ENCODE measurements around the gene TMEM184B. TPM values are rescaled to one million over a fixed set of nuclear protein-coding genes. Genes with fewer than 3 reads are reported as not detected.

TMEM184B gene
- total RNA-seq, 3 donors from 2014 or later (not counting 1 experiment from before 2014, with no cell fraction given): 58.1 to 72.5 (median 68.6) TPM

- Histone ChIP-seq H3K27ac (ENCODE audit: low read length) (peak overlapping the region; percentile 24), H3K9me3 (ENCODE audit: control insufficient read depth, insufficient read depth, low read length) (no peaks in the 10 kb centered on the region), H3K27me3 (ENCODE audit: control insufficient read depth, insufficient read depth, low read length) (no peaks in the 10 kb centered on the region), H3K4me3 (ENCODE audit: low read length) (no peak overlapping the region), H3K36me3 (ENCODE audit: control insufficient read depth, insufficient read depth, low read length) (peaks cover 2% of the 10 kb centered on the region), H3K4me1 (ENCODE audit: control insufficient read depth, insufficient read depth, low read length) (peaks cover 53% of the 10 kb centered on the region)
- H3K27me3 Mint-ChIP-seq (ENCODE audit: low read depth in 2 of 2): no peaks in the 10 kb centered on the region
- WGBS (ENCODE audit: insufficient coverage): 62% methylated on average over 5 of the region's 11 CpGs
- no peaks in the 10 kb centered on the region for H3K36me3 Mint-ChIP-seq
- no peaks in the 10 kb centered on the region for H3K9me3 Mint-ChIP-seq
- ATAC-seq (no peak), DNase-seq (peak in 1 of 2 donors; percentile 57)
- H3K4me3 Mint-ChIP-seq: peak overlapping the region; percentile 57
- H3K4me1 Mint-ChIP-seq: peaks cover 55 to 82% of the 10 kb centered on the region in 2 donors
- intact Hi-C loops (cut with micrococcal nuclease): loop anchor here (10.0 kb wide), 1 partner anchor 109 kb away; the partner anchor contains the start of gene MAFF
- no peak for TF ChIP-seq CTCF (IDR thresholded peaks at IDR 0.05)
- H3K27ac Mint-ChIP-seq: peak overlapping the region; percentile 88 to 95
Measured at GRCh38 chr22:38313384-38313955, 40.7 kb upstream of the TMEM184B start.

- peaks cover 2% of the 10 kb centered on the region for H3K36me3 ChIP-seq (ENCODE audit: control insufficient read depth, insufficient read depth, low read length)
- H3K4me1 Mint-ChIP-seq: peaks cover 55 to 77% of the 10 kb centered on the region in 2 donors
- peak overlapping the region; percentile 47 to 60 for H3K27ac Mint-ChIP-seq
- intact Hi-C loops (cut with micrococcal nuclease): loop anchor here (10.0 kb wide), 1 partner anchor 108 kb away; the partner anchor contains the start of gene MAFF
- H3K4me3 ChIP-seq (ENCODE audit: low read length): no peak overlapping the region
- no peaks in the 10 kb centered on the region for H3K36me3 Mint-ChIP-seq
- DNase-seq (peak in 1 of 2 donors; percentile 13), ATAC-seq (no peak)
- no peaks in the 10 kb centered on the region for H3K9me3 Mint-ChIP-seq
- no peaks in the 10 kb centered on the region for H3K27me3 Mint-ChIP-seq (ENCODE audit: low read depth in 2 of 2)
- H3K4me1 ChIP-seq (ENCODE audit: control insufficient read depth, insufficient read depth, low read length): peaks cover 42% of the 10 kb centered on the region
- WGBS (ENCODE audit: insufficient coverage): 97% methylated on average over 7 of the region's 7 CpGs
- no peak overlapping the region for H3K27ac ChIP-seq (ENCODE audit: low read length)
- no peak for TF ChIP-seq CTCF (IDR thresholded peaks at IDR 0.05)
- no peaks in the 10 kb centered on the region for H3K9me3 ChIP-seq (ENCODE audit: control insufficient read depth, insufficient read depth, low read length)
- no peaks in the 10 kb centered on the region for H3K27me3 ChIP-seq (ENCODE audit: control insufficient read depth, insufficient read depth, low read length)
- H3K4me3 Mint-ChIP-seq: no peak overlapping the region
Measured at GRCh38 chr22:38312261-38312800, 39.5 kb upstream of the TMEM184B start.

GRCh38 chr22:38311323-38311620, 38.5 kb upstream of the TMEM184B start:
- no peaks in the 10 kb centered on the region for H3K9me3 Mint-ChIP-seq
- H3K27ac ChIP-seq (ENCODE audit: low read length): no peak overlapping the region
- DNase-seq (no peak), ATAC-seq (no peak)
- peaks cover 2% of the 10 kb centered on the region for H3K36me3 ChIP-seq (ENCODE audit: control insufficient read depth, insufficient read depth, low read length)
- no peaks in the 10 kb centered on the region for H3K36me3 Mint-ChIP-seq
- intact Hi-C loops (cut with micrococcal nuclease): loop anchor here (10.0 kb wide), 1 partner anchor 106 kb away; the partner anchor contains the start of gene MAFF
- no peak overlapping the region for H3K4me3 ChIP-seq (ENCODE audit: low read length)
- 75% methylated on average over 4 of the region's 4 CpGs for WGBS (ENCODE audit: insufficient coverage)
- peaks cover 56 to 73% of the 10 kb centered on the region in 2 donors for H3K4me1 Mint-ChIP-seq
- TF ChIP-seq CTCF (IDR thresholded peaks at IDR 0.05): no peak
- no peak overlapping the region for H3K4me3 Mint-ChIP-seq
- H3K27me3 Mint-ChIP-seq (ENCODE audit: low read depth in 2 of 2): no peaks in the 10 kb centered on the region
- H3K4me1 ChIP-seq (ENCODE audit: control insufficient read depth, insufficient read depth, low read length): peaks cover 39% of the 10 kb centered on the region
- no peaks in the 10 kb centered on the region for H3K9me3 ChIP-seq (ENCODE audit: control insufficient read depth, insufficient read depth, low read length)
- H3K27me3 ChIP-seq (ENCODE audit: control insufficient read depth, insufficient read depth, low read length): no peaks in the 10 kb centered on the region
- peak overlapping the region; percentile 47 to 60 for H3K27ac Mint-ChIP-seq
